ENCODE results near the gene TCF4. TPM values are rescaled to one million over a fixed set of nuclear protein-coding genes. Genes with fewer than 3 reads are reported as not detected.

The TCF4 gene
- total and polyA plus RNA-seq, 2 experiments from 2014 or later, result 77.7 to 89.2 TPM

GRCh38 chr18:55245211-55245614, 342.8 kb downstream of the TCF4 start:
- no peaks in the 10 kb centered on the region for H3K9me2 ChIP-seq (ENCODE audit: insufficient read depth)
- TF ChIP-seq CREB1 (CRISPR knock-in tag; IDR thresholded peaks at IDR 0.05; ENCODE audit: low read depth), result no peak
- TF ChIP-seq ZNF114 (CRISPR knock-in tag; IDR thresholded peaks at IDR 0.05), result no peak
- no peak for TF ChIP-seq STAT1 (IDR thresholded peaks at IDR 0.05; ENCODE audit: unreplicated experiment)
- TF ChIP-seq POLR2AphosphoS5 (IDR thresholded peaks at IDR 0.05; ENCODE audit: low read depth), result no peak
- TF ChIP-seq, protein P1, sequence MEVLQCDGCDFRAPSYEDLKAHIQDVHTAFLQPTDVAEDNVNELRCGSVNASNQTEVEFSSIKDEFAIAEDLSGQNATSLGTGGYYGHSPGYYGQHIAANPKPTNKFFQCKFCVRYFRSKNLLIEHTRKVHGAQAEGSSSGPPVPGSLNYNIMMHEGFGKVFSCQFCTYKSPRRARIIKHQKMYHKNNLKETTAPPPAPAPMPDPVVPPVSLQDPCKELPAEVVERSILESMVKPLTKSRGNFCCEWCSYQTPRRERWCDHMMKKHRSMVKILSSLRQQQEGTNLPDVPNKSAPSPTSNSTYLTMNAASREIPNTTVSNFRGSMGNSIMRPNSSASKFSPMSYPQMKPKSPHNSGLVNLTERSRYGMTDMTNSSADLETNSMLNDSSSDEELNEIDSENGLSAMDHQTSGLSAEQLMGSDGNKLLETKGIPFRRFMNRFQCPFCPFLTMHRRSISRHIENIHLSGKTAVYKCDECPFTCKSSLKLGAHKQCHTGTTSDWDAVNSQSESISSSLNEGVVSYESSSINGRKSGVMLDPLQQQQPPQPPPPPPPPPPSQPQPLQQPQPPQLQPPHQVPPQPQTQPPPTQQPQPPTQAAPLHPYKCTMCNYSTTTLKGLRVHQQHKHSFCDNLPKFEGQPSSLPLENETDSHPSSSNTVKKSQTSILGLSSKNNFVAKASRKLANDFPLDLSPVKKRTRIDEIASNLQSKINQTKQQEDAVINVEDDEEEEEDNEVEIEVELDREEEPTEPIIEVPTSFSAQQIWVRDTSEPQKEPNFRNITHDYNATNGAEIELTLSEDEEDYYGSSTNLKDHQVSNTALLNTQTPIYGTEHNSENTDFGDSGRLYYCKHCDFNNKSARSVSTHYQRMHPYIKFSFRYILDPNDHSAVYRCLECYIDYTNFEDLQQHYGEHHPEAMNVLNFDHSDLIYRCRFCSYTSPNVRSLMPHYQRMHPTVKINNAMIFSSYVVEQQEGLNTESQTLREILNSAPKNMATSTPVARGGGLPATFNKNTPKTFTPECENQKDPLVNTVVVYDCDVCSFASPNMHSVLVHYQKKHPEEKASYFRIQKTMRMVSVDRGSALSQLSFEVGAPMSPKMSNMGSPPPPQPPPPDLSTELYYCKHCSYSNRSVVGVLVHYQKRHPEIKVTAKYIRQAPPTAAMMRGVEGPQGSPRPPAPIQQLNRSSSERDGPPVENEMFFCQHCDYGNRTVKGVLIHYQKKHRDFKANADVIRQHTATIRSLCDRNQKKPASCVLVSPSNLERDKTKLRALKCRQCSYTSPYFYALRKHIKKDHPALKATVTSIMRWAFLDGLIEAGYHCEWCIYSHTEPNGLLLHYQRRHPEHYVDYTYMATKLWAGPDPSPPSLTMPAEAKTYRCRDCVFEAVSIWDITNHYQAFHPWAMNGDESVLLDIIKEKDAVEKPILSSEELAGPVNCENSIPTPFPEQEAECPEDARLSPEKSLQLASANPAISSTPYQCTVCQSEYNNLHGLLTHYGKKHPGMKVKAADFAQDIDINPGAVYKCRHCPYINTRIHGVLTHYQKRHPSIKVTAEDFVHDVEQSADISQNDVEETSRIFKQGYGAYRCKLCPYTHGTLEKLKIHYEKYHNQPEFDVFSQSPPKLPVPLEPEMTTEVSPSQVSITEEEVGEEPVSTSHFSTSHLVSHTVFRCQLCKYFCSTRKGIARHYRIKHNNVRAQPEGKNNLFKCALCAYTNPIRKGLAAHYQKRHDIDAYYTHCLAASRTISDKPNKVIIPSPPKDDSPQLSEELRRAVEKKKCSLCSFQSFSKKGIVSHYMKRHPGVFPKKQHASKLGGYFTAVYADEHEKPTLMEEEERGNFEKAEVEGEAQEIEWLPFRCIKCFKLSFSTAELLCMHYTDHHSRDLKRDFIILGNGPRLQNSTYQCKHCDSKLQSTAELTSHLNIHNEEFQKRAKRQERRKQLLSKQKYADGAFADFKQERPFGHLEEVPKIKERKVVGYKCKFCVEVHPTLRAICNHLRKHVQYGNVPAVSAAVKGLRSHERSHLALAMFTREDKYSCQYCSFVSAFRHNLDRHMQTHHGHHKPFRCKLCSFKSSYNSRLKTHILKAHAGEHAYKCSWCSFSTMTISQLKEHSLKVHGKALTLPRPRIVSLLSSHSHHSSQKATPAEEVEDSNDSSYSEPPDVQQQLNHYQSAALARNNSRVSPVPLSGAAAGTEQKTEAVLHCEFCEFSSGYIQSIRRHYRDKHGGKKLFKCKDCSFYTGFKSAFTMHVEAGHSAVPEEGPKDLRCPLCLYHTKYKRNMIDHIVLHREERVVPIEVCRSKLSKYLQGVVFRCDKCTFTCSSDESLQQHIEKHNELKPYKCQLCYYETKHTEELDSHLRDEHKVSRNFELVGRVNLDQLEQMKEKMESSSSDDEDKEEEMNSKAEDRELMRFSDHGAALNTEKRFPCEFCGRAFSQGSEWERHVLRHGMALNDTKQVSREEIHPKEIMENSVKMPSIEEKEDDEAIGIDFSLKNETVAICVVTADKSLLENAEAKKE (CRISPR knock-in tag; IDR thresholded peaks at IDR 0.05), result no peak
- TF ChIP-seq NANOG (IDR thresholded peaks at IDR 0.05; ENCODE audit: borderline replicate concordance), result no peak
- TF ChIP-seq ETS1 (IDR thresholded peaks at IDR 0.05), result no peak
- TF ChIP-seq JUNB (IDR thresholded peaks at IDR 0.05; ENCODE audit: unreplicated experiment), result no peak
- no peak for TF ChIP-seq EZH2 (IDR thresholded peaks at IDR 0.05; ENCODE audit: low read depth, unreplicated experiment)
- TF ChIP-seq, protein P2, sequence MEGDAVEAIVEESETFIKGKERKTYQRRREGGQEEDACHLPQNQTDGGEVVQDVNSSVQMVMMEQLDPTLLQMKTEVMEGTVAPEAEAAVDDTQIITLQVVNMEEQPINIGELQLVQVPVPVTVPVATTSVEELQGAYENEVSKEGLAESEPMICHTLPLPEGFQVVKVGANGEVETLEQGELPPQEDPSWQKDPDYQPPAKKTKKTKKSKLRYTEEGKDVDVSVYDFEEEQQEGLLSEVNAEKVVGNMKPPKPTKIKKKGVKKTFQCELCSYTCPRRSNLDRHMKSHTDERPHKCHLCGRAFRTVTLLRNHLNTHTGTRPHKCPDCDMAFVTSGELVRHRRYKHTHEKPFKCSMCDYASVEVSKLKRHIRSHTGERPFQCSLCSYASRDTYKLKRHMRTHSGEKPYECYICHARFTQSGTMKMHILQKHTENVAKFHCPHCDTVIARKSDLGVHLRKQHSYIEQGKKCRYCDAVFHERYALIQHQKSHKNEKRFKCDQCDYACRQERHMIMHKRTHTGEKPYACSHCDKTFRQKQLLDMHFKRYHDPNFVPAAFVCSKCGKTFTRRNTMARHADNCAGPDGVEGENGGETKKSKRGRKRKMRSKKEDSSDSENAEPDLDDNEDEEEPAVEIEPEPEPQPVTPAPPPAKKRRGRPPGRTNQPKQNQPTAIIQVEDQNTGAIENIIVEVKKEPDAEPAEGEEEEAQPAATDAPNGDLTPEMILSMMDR (conservative IDR thresholded peaks at IDR 0.05; ENCODE audit: low read depth in 2 of 2), result no peak

More at GRCh38 chr18:55245211-55245614, 342.8 kb downstream of the TCF4 start:
- no peak for ATAC-seq
- H3K4me3 Mint-ChIP-seq, result no peak overlapping the region
- Histone ChIP-seq H3K79me2 (replicated peaks; ENCODE audit: insufficient read depth) (no peaks in the 10 kb centered on the region), H2AFZ (no peak overlapping the region), H4K20me1 (replicated peaks; ENCODE audit: insufficient read depth) (no peaks in the 10 kb centered on the region), H3K27ac (ENCODE audit: low read depth) (no peak overlapping the region), H3F3A (replicated peaks; ENCODE audit: low read depth) (no peaks in the 10 kb centered on the region), H3K4me2 (no peak overlapping the region), H3K4me1 (ENCODE audit: insufficient read depth) (peaks cover 6% of the 10 kb centered on the region; the same call in 1 of the 2 replicates), H3K27me3 (ENCODE audit: insufficient read depth) (no peaks in the 10 kb centered on the region), H3K4me3 (no peak overlapping the region), H3K36me3 (ENCODE audit: insufficient read depth) (no peaks in the 10 kb centered on the region)
- peaks cover 8% of the 10 kb centered on the region for H3K4me1 Mint-ChIP-seq
- DNase-seq (ENCODE audit: low spot score), result no peak
- H3K27ac Mint-ChIP-seq, result peak overlapping the region; percentile 68
- H3K9me3 Mint-ChIP-seq, result no peaks in the 10 kb centered on the region
- peaks cover 4% of the 10 kb centered on the region; the same call in 2 of the 3 replicates for H3K36me3 Mint-ChIP-seq (ENCODE audit: low read depth)
- no peaks in the 10 kb centered on the region for H3K27me3 Mint-ChIP-seq (ENCODE audit: insufficient read depth, low read depth, poor library complexity)

Measured in GM23338 (cell line).